Natural killer cell (primary cell): ENCODE measurements around the gene CGAS. TPM values are rescaled to one million over a fixed set of nuclear protein-coding genes. Genes with fewer than 3 reads are reported as not detected.

Experiments
- ATAC-seq, 3 donors: fragments of 150-1000 bp in 2 of 3; fragments of 200-7000 bp in 1 of 3; cut with Tn5 transposase; 1 replicate in 1 of 3; 2 replicates in 2 of 3; pipeline ENCODE4 v1.10.0; 2021; ENCODE audit warnings: mild to moderate bottlenecking in 2 of 3, moderate library complexity in 2 of 3
- DNase-seq, 2 donors: peaks; one replicate each; pipeline versions ENCODE4 v3.0.0 to v3.0.0-alpha.2; 2013 to 2021; ENCODE audit warnings: mixed read lengths in 1 of 2
- H3K27ac ChIP-seq: one replicate; pipeline ENCODE4 v1.5.1; 2013; ENCODE audit warnings: mild to moderate bottlenecking, low read length
- H3K27me3 ChIP-seq: one replicate; pipeline ENCODE4 v1.6.1; 2013; ENCODE audit warnings: low read length; ENCODE audit not compliant: control insufficient read depth, insufficient read depth
- H3K36me3 ChIP-seq: one replicate; pipeline ENCODE4 v1.6.1; 2013; ENCODE audit warnings: low read length; ENCODE audit not compliant: control insufficient read depth, insufficient read depth
- H3K4me1 ChIP-seq: one replicate; pipeline ENCODE4 v1.6.1; 2013; ENCODE audit warnings: low read length; ENCODE audit not compliant: control insufficient read depth, insufficient read depth
- H3K4me3 ChIP-seq: one replicate; pipeline ENCODE4 v1.5.1; 2013; ENCODE audit warnings: low read length
- H3K9me3 ChIP-seq: one replicate; pipeline ENCODE4 v1.6.1; 2013; ENCODE audit warnings: low read length; ENCODE audit not compliant: control insufficient read depth, insufficient read depth
- H3K27ac Mint-ChIP-seq, 2 donors: one replicate each; pipeline ENCODE4 v1.8.0; 2022; ENCODE audit warnings: mild to moderate bottlenecking in 2 of 2, mixed read lengths in 2 of 2, moderate library complexity in 1 of 2
- H3K27me3 Mint-ChIP-seq, 2 donors: one replicate each; pipeline ENCODE4 v1.8.0; 2022; ENCODE audit warnings: low read depth in 2 of 2, mixed read lengths in 2 of 2
- H3K36me3 Mint-ChIP-seq: one replicate; pipeline ENCODE4 v1.8.0; 2022; ENCODE audit warnings: mixed read lengths
- H3K4me1 Mint-ChIP-seq, 2 donors: one replicate each; pipeline ENCODE4 v1.8.0; 2022; ENCODE audit warnings: mixed read lengths in 2 of 2
- H3K4me3 Mint-ChIP-seq: one replicate; pipeline ENCODE4 v1.8.0; 2022; ENCODE audit warnings: mild to moderate bottlenecking, moderate library complexity, mixed read lengths
- H3K9me3 Mint-ChIP-seq, 2 donors: one replicate each; pipeline ENCODE4 v1.8.0; 2022; ENCODE audit warnings: mixed read lengths in 2 of 2
- CTCF ChIP-seq: fragments of 200-600 bp; IDR thresholded peaks from one replicate; pipeline ENCODE4 v1.8.0; 2022; ENCODE audit warnings: antibody characterized with exemption
- WGBS: methylation state at CpG from one replicate; pipeline ENCODE4 v1.1.7; 2013; ENCODE audit warnings: missing lambda C conversion rate; ENCODE audit not compliant: insufficient coverage; 5-methylcytosine and 5-hydroxymethylcytosine counted together
- intact Hi-C: fragments of 100-400 bp; cut with micrococcal nuclease; formaldehyde crosslinking; loops from one replicate; pipeline ENCODE4 v1.14.2; 2022
- total RNA-seq, 4 donors: library from RNA; stranded (reverse); fragments of 120-200 nt in 1 of 4; gene quantifications; one replicate each; pipeline versions ENCODE4 v1.2.3 to v1.2.4, GENCODE V29; 2013 to 2022

The CGAS gene
- total RNA-seq, 3 donors from 2014 or later (not counting 1 experiment from before 2014, with no cell fraction given), result 15.5 to 17.8 (median 16.6) TPM

GRCh38 chr6:73484438-73484837 is 32.3 kb upstream of the CGAS start:
- TF ChIP-seq CTCF, result no peak
- no peaks in the 10 kb centered on the region for H3K4me1 Mint-ChIP-seq
- no peaks in the 10 kb centered on the region for H3K9me3 ChIP-seq

GRCh38 chr6:73481969-73482368 is 29.9 kb upstream of the CGAS start:
- no peak for DNase-seq
- no peak overlapping the region for H3K27ac ChIP-seq
- no peak overlapping the region for H3K4me3 ChIP-seq
- H3K27ac Mint-ChIP-seq, result peak overlapping the region in 1 of 2 donors; percentile 60
- WGBS, result 98% methylated on average over 12 of the region's 12 CpGs
- H3K4me1 ChIP-seq, result no peaks in the 10 kb centered on the region
- no peaks in the 10 kb centered on the region for H3K9me3 ChIP-seq
- peaks cover 63% of the 10 kb centered on the region for H3K36me3 ChIP-seq
- H3K9me3 Mint-ChIP-seq, result no peaks in the 10 kb centered on the region
- ATAC-seq, result peak in 1 of 3 donors; percentile 37
- no peaks in the 10 kb centered on the region for H3K27me3 ChIP-seq
- H3K4me1 Mint-ChIP-seq, result no peaks in the 10 kb centered on the region
- intact Hi-C loops, result no loop called here
- peaks cover 19% of the 10 kb centered on the region for H3K36me3 Mint-ChIP-seq
- no peak for TF ChIP-seq CTCF
- no peak overlapping the region for H3K4me3 Mint-ChIP-seq
- H3K27me3 Mint-ChIP-seq, result no peaks in the 10 kb centered on the region

More at GRCh38 chr6:73484438-73484837, 32.3 kb upstream of the CGAS start:
- no peak overlapping the region for H3K4me3 ChIP-seq
- intact Hi-C loops, result no loop called here
- H3K27me3 Mint-ChIP-seq, result no peaks in the 10 kb centered on the region
- no peaks in the 10 kb centered on the region for H3K9me3 Mint-ChIP-seq
- H3K36me3 Mint-ChIP-seq, result peaks cover 19% of the 10 kb centered on the region
- no peaks in the 10 kb centered on the region for H3K4me1 ChIP-seq
- H3K27ac ChIP-seq, result no peak overlapping the region
- no peak for DNase-seq
- H3K27ac Mint-ChIP-seq, result no peak overlapping the region
- 91% methylated on average over 2 of the region's 2 CpGs for WGBS
- no peak overlapping the region for H3K4me3 Mint-ChIP-seq
- H3K36me3 ChIP-seq, result peaks cover 77% of the 10 kb centered on the region
- no peak for ATAC-seq
- no peaks in the 10 kb centered on the region for H3K27me3 ChIP-seq

GRCh38 chr6:73477407-73477806 is 25.3 kb upstream of the CGAS start:
- Mint-ChIP-seq H3K4me3 (no peak overlapping the region), H3K27me3 (no peaks in the 10 kb centered on the region), H3K9me3 (no peaks in the 10 kb centered on the region), H3K36me3 (peaks cover 13% of the 10 kb centered on the region), H3K4me1 (no peaks in the 10 kb centered on the region), H3K27ac (no peak overlapping the region)
- TF ChIP-seq CTCF, result no peak
- H3K4me1 ChIP-seq, result no peaks in the 10 kb centered on the region
- H3K4me3 ChIP-seq, result no peak overlapping the region
- no peaks in the 10 kb centered on the region for H3K9me3 ChIP-seq
- H3K27me3 ChIP-seq, result no peaks in the 10 kb centered on the region
- 100% methylated on average over 3 of the region's 4 CpGs for WGBS
- ATAC-seq (no peak), DNase-seq (no peak)
- no peak overlapping the region for H3K27ac ChIP-seq
- intact Hi-C loops, result no loop called here
- peaks cover 66% of the 10 kb centered on the region for H3K36me3 ChIP-seq

GRCh38 chr6:73476723-73477122 is 24.6 kb upstream of the CGAS start:
- peaks cover 7% of the 10 kb centered on the region for H3K36me3 Mint-ChIP-seq
- intact Hi-C loops, result no loop called here
- H3K27ac Mint-ChIP-seq, result no peak overlapping the region
- WGBS, result 87% methylated on average over 10 of the region's 10 CpGs
- Histone ChIP-seq H3K4me1 (no peaks in the 10 kb centered on the region), H3K9me3 (no peaks in the 10 kb centered on the region), H3K27me3 (no peaks in the 10 kb centered on the region), H3K4me3 (no peak overlapping the region), H3K27ac (no peak overlapping the region), H3K36me3 (peaks cover 66% of the 10 kb centered on the region)
- no peaks in the 10 kb centered on the region for H3K9me3 Mint-ChIP-seq
- H3K4me3 Mint-ChIP-seq, result no peak overlapping the region
- H3K27me3 Mint-ChIP-seq, result no peaks in the 10 kb centered on the region
- peaks cover 5% of the 10 kb centered on the region in 2 donors for H3K4me1 Mint-ChIP-seq
- no peak for TF ChIP-seq CTCF
- ATAC-seq (no peak), DNase-seq (no peak)
